Ovary (tissue), 9 donors: ENCODE data around the gene KCND2. TPM values are rescaled to one million over a fixed set of nuclear protein-coding genes. Genes with fewer than 3 reads are reported as not detected.

Experiments used
- DNase-seq, 5 donors: peaks; one replicate each; pipeline ENCODE4 v3.0.0-alpha.2; 2019 to 2020
- H3K27ac ChIP-seq, 2 donors: fragments of 200-600 bp; one replicate each; pipeline versions ENCODE4 v1.5.1 to v1.8.0; 2019 to 2022
- H3K27me3 ChIP-seq: fragments of 200-600 bp; one replicate; pipeline ENCODE4 v1.8.0; 2022
- H3K36me3 ChIP-seq: fragments of 200-600 bp; sonication (generic); one replicate; pipeline ENCODE4 v1.5.1; 2019
- H3K4me1 ChIP-seq: one replicate; pipeline ENCODE4 v1.8.1; 2013; ENCODE audit warnings: mild to moderate bottlenecking, moderate library complexity; ENCODE audit not compliant: insufficient read depth
- H3K4me3 ChIP-seq: fragments of 200-600 bp; sonication (generic); one replicate; pipeline ENCODE4 v1.5.1; 2017
- H3K9me3 ChIP-seq, 2 donors: fragments of 200-600 bp in 1 of 2; sonication (generic) in 1 of 2; one replicate each; pipeline versions ENCODE4 v1.5.1 to v1.8.1; 2013 to 2019; ENCODE audit warnings: mild to moderate bottlenecking in 1 of 2, moderate library complexity in 1 of 2
- CTCF ChIP-seq, 3 donors: fragments of 450-650 bp in 2 of 3; fragments of 200-600 bp in 1 of 3; IDR thresholded peaks; one replicate each; pipeline versions ENCODE4 v1.5.1 to v1.8.0; 2016 to 2022; ENCODE audit warnings: antibody characterized with exemption in 3 of 3, mild to moderate bottlenecking in 1 of 3
- EP300 ChIP-seq: sonication (generic); formaldehyde crosslinking; IDR thresholded peaks from one replicate; pipeline ENCODE4 v1.6.1; 2017; ENCODE audit warnings: antibody characterized with exemption
- POLR2A ChIP-seq: fragments of 450-650 bp; IDR thresholded peaks from one replicate; pipeline ENCODE4 v1.6.1; 2017; ENCODE audit warnings: antibody characterized with exemption, mild to moderate bottlenecking, moderate library complexity
- WGBS, 3 donors: extraction: QIAGEN DNeasy Blood & Tissue Kit in 1 of 3; methylation state at CpG; one replicate each; pipeline versions ENCODE4 v1.1.5 to v1.1.7; 2013 to 2017; 5-methylcytosine and 5-hydroxymethylcytosine counted together
- intact Hi-C, 4 donors: fragments of 100-400 bp; cut with DNase I; formaldehyde crosslinking; loops; one replicate each; pipeline versions ENCODE4 v1.11.0 to v1.15.1; 2022 to 2023
- polyA plus RNA-seq, 2 donors: library from polyadenylated mRNA; stranded (reverse); fragments of 200-250 nt in 1 of 2; fragments of 350-450 nt in 1 of 2; fragmentation: Illumina TruSeq in 1 of 2; extraction: RNeasy Lipid Tissue Mini Kit (QIAGEN cat#74804) in 1 of 2; gene quantifications; one replicate each; pipeline ENCODE4 v1.2.3, GENCODE V29; 2013 to 2014
- total RNA-seq, 7 donors: library from RNA; depleted of rRNA in 2 of 7; stranded (reverse); fragments of >200 nt in 2 of 7; fragmentation: NEBNext Ultra II Directional in 3 of 7; extraction: Animal tissue kit (Norgen Biotek cat#: 25700) in 3 of 7; gene quantifications; one replicate each; pipeline versions ENCODE4 v1.1.0 to v1.2.4, GENCODE V29; 2016 to 2023
- donor health status: DM: no; HTN: no; CAD: no; lungs with moderate emphysema.
- donor health status: DM: no; HTN: no; CAD: no.
- donor health status: Bipolar disorder and iron deficiency.
- donor health status: DM: yes; HTN: yes; CAD: no.
- donor health status: DM: no; HTN: no; CAD: no.
- donor health status: DM: yes; HTN: yes; CAD: no.

Gene KCND2
- total and polyA plus RNA-seq, 9 donors: 3.2 to 14.5 (median 5.4) TPM

DNA sequence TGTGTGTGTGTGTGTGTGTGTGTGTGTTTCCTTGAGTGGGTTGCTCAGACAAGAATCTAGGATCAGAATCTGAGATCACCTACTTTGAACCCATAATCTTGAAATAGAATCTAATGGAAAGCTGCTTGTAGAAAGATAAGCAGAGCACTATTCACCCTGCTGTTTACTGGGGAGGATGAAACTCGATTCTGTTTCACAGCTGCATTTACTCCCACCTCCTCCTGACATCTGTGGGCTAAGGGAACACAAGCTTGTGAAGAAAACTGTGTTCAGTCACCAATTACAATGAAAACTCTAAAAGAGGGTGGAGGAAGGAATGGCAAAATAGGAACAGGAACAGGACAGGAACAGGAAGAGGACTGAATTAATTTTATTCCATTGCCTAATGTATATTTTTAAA, 315.4 kb downstream of the KCND2 start:
- Histone ChIP-seq H3K4me1 (no peaks in the 10 kb centered on the region), H3K4me3 (no peak overlapping the region), H3K9me3 (no peaks in the 10 kb centered on the region), H3K27me3 (no peaks in the 10 kb centered on the region), H3K36me3 (no peaks in the 10 kb centered on the region), H3K27ac (no peak overlapping the region)
- intact Hi-C loops: no loop called here
- no peak for DNase-seq
- TF ChIP-seq POLR2A (no peak), EP300 (no peak), CTCF (IDR thresholded peaks at IDR 0.05) (no peak)
- 2 to 5% (median 2%) methylated on average over 1 of the region's 1 CpG for WGBS, 3 donors

- H3K27ac ChIP-seq: no peak overlapping the region
- no peaks in the 10 kb centered on the region for H3K27me3 ChIP-seq
- intact Hi-C loops: no loop called here
- H3K9me3 ChIP-seq: no peaks in the 10 kb centered on the region
- 58 to 61% (median 60%) methylated on average over 2 of the region's 2 CpGs for WGBS, 3 donors
- H3K36me3 ChIP-seq: no peaks in the 10 kb centered on the region
- no peak for TF ChIP-seq CTCF (IDR thresholded peaks at IDR 0.05)
- H3K4me1 ChIP-seq: no peaks in the 10 kb centered on the region
- no peak for DNase-seq
- H3K4me3 ChIP-seq: no peak overlapping the region
Measured at GRCh38 chr7:120588862-120589261, 315.9 kb downstream of the KCND2 start.

DNA sequence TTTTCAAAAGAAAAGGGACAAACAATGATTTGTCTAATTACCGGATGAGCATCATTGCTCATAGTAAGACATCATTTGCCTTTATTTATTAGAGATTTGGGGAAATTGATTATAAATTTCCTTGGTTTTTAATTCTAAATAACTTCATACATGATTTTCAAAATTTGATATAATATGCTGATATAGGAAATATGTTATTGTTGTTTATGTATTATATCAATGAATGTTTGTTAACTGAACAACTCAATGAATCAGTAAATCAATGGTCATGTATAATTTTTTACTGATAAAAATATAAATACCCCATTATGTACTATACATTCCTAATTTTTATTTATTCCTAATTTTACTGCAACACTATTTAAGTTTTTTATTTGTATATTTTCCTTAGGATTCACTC, 327.6 kb downstream of the KCND2 start:
- no peaks in the 10 kb centered on the region for H3K36me3 ChIP-seq
- WGBS, 3 donors: 97 to 100% (median 99%) methylated on average over 1 of the region's 1 CpG
- no peak overlapping the region for H3K4me3 ChIP-seq
- no peaks in the 10 kb centered on the region for H3K27me3 ChIP-seq
- H3K27ac ChIP-seq: no peak overlapping the region
- no peak for DNase-seq
- no peaks in the 10 kb centered on the region for H3K9me3 ChIP-seq
- H3K4me1 ChIP-seq: no peaks in the 10 kb centered on the region
- TF ChIP-seq CTCF (IDR thresholded peaks at IDR 0.05): no peak
- no peak for TF ChIP-seq EP300
- intact Hi-C loops: no loop called here

DNA sequence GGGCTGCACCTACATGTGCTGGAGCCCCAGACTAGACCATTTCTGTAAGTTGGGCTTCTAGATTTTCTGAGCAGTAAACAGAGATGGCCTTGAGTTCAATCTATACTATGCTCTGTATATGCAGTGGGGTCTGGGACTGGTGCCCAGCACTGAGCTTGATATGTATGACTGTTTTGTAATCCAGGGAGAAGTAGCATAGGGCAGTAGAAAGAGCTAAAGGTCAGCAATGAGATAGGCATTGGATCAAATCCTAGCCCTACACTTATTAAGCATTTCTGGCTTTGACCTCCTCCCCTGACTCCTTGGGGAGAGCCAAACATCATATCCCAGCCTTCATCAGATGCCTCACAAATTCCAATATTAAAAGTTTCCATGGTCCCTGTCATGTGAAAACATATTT, 330.4 kb downstream of the KCND2 start:
- no peaks in the 10 kb centered on the region for H3K27me3 ChIP-seq
- H3K4me1 ChIP-seq: no peaks in the 10 kb centered on the region
- intact Hi-C loops: no loop called here
- no peaks in the 10 kb centered on the region for H3K9me3 ChIP-seq
- no peak overlapping the region for H3K27ac ChIP-seq
- no peak overlapping the region for H3K4me3 ChIP-seq
- H3K36me3 ChIP-seq: no peaks in the 10 kb centered on the region
- no peak for DNase-seq
- TF ChIP-seq EP300 (no peak), POLR2A (no peak), CTCF (IDR thresholded peaks at IDR 0.05) (no peak)
